ENCODE data around the gene SDS. TPM values are rescaled to one million over a fixed set of nuclear protein-coding genes. Genes with fewer than 3 reads are reported as not detected.

Gene SDS
- total RNA-seq, result 0.07 TPM in 1 of 2 replicates, not detected in the other

GRCh38 chr12:113403435-113404415, at the start of gene SDS:
Gene SDS (minus strand): TSS chr12:113403887. CDS start chr12:113399708, 4,179 bp downstream.

GRCh38 chr12:113422030-113422885, 18.6 kb upstream of the SDS start, which contains the start of gene SDSL:
Gene SDSL (plus strand): TSS chr12:113422380. CDS start chr12:113427983, 5,603 bp downstream.

GRCh38 chr12:113358381-113359132, 45.1 kb downstream of the SDS start, which contains the start of gene PLBD2:
Gene PLBD2 (plus strand): TSS chr12:113358587. CDS start chr12:113358601, 14 bp downstream.

Other genes with a start within 250 kb of the SDS start
- 68.1 and 72.2 TPM in 2 replicates for gene DDX54, start 218.4 kb downstream of the SDS start, total RNA-seq
- 21.9 and 26.3 TPM in 2 replicates for gene RITA1, start 218.2 kb downstream of the SDS start, total RNA-seq
- gene TPCN1, start 182.4 kb downstream of the SDS start, total RNA-seq, result 12.0 and 15.4 TPM in 2 replicates
- 17.6 and 24.9 TPM in 2 replicates for gene SLC8B1, start 68.8 kb downstream of the SDS start, total RNA-seq
- gene PLBD2, start 45.3 kb downstream of the SDS start, total RNA-seq, result 22.2 and 27.4 TPM in 2 replicates
- gene SDSL, start 18.5 kb upstream of the SDS start, total RNA-seq, result 2.2 and 2.8 TPM in 2 replicates
- not detected in 2 replicates for gene LHX5, start 68.0 kb upstream of the SDS start, total RNA-seq